ENCODE data around the gene CLEC3A.
"Not testable (repeated sequence)": the region's sequence is repeated elsewhere in the genome, so short reads cannot be mapped to it uniquely, and the experiment has no call there.

CLEC3A gene

GRCh38 chr16:78022347-78023060 lies at the start of gene CLEC3A:
TSS of gene CLEC3A (plus strand) at chr16:78022548. CDS start at chr16:78022627, 79 bp downstream.
- no peak for DNase-seq

GRCh38 chr16:77974883-77975282 lies 47.5 kb upstream of the CLEC3A start:
- no peak for DNase-seq

- DNase-seq, result no peak
Measured at GRCh38 chr16:77975942-77976341, 46.4 kb upstream of the CLEC3A start.

- DNase-seq, result no peak
Measured at GRCh38 chr16:77977339-77977738, 45.0 kb upstream of the CLEC3A start.

DNA sequence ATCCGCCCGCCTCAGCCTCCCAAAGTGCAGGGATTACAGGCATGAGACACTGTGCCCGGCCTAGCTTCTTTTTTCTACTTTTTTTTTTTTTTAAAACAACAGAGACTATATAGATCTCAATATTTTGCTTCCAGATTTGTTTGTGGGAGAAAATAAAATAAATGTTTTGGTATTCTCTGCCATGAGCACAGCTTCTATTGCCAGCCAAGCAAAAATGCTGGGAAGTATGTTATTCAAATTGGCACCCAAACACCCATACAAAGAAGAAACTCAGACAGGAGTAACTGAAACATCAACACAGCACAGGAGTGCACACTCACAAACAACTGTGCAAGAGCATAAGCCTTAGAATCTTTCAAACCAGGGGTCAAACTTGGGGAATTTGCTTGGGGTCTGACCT lies 37.2 kb upstream of the CLEC3A start:
- DNase-seq, result no peak

- DNase-seq, result no peak
Measured at GRCh38 chr16:77986011-77986740, 36.2 kb upstream of the CLEC3A start.

DNA sequence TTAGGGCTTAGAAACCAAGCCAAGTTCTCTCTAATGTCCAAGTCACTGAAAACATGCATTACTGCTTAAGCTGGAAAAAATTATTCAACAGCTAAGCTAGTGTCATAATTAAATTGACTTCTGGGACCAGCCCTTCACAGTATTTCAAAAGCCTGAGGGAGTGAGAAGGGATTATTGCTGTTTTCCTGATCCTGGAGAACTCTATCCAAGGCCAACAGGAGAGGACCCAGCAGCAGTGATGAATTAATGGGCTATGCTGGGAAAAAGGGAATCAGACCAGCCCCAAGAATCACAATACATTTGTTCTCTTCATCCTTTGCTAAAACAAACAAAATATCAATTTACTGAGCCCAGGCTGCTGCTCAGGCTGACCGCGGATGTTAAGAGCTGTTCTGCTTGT lies 34.5 kb upstream of the CLEC3A start:
- no peak for DNase-seq

GRCh38 chr16:77989846-77990245 lies 32.5 kb upstream of the CLEC3A start:
- DNase-seq, result no peak

GRCh38 chr16:77991701-77992100 lies 30.6 kb upstream of the CLEC3A start:
- no peak for DNase-seq

GRCh38 chr16:77992381-77992780 lies 30.0 kb upstream of the CLEC3A start:
- not testable (repeated sequence) for DNase-seq

GRCh38 chr16:77993111-77993985 lies 29.0 kb upstream of the CLEC3A start:
- no peak for DNase-seq

DNA sequence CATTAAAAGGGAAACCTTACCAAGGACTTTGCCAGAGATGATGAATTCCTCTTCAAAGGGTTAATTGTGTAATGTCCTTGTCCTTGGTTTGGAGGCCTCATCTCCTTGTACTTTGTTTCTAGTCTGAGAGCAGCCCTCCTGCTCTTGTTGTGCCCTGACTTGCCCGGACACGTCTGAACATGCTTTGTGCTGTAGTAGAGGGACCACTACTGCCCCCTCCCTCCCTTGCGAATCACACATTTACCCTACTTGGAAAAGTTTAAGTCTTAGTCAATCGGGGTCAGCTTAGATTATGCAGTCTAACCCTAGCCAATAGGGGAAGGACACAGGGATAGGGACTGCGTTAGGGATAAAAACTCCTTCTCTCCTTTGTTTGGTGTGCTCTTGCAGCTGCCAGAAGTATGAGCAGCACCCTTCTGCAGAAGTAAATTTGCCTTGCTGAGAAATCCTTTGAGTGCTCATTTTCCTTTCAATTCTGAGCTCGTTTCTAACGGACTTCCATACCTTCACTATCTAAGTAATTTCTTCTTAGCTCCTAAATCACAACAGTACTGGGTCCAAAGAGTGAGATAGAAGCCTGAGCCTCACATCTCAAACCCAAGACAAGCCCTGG lies 26.4 kb upstream of the CLEC3A start:
- no peak for DNase-seq

GRCh38 chr16:77998350-77999023 lies 23.9 kb upstream of the CLEC3A start:
- DNase-seq, result no peak

GRCh38 chr16:78001451-78002025 lies 20.8 kb upstream of the CLEC3A start:
- no peak for DNase-seq

GRCh38 chr16:78002915-78003538 lies 19.3 kb upstream of the CLEC3A start:
- DNase-seq, result peak; percentile 48 to 55

DNA sequence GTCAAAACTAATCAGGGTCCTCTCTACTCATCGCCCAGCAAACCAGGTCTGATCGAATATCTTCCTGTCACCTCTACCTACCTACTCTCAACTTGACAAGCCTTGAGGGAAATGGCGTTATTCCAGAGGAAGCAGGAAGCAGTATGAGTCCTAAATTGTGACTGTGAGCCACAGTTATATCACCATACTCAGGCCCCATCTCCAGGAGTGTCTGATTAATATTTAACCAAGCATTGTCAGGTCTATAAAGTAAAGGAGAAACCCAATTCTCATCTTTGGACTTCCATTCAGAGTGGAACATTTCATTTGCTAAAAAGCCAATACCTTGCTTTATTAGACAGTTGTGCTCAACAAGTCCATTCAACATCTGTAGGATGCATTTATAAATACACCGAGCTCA lies 17.8 kb upstream of the CLEC3A start:
- DNase-seq, result no peak

- no peak for DNase-seq
Measured at GRCh38 chr16:78005881-78006280, 16.5 kb upstream of the CLEC3A start.

GRCh38 chr16:78007121-78007520 lies 15.2 kb upstream of the CLEC3A start:
- no peak for DNase-seq

- no peak for DNase-seq
Measured at GRCh38 chr16:78024159-78024558, 1.8 kb downstream of the CLEC3A start.

- DNase-seq, result no peak
Measured at GRCh38 chr16:78025631-78026030, 3.3 kb downstream of the CLEC3A start.

DNA sequence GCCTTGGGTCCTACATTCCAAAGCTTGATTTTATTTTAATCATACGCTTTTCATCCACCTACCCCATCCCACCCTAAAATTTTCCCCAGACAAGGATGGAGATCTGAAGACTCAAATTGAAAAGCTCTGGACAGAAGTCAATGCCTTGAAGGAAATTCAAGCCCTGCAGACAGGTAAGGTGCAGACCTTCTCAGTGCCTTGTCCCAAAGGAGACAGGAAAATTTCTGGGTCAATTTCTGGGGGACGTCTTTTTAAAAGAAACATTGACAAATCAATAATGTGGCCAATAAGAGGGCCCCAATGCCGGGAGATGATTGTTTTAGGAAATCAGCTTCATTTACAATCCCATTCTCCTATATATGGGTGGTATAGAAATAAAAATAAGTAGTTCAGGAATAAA lies 5.7 kb downstream of the CLEC3A start:
- DNase-seq, result no peak

DNA sequence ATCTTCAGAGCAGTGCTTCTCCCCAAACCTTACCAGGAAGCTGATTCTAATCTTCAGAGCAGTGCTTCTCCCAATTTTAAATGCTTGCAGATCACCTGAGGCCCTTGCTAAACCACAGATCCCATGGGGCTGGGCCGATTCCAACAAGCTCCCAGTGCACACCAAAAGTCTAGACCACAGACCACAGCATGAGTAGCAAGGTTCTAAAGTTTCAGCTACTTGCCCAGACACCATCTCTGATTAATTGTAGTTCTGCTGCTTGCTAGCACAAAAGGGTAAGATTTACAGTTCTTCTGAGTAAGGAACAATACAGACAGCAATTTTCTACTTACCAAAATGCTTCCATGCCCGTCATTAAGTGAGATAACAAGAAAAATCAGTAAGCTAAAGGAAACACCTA lies 12.2 kb downstream of the CLEC3A start:
- no peak for DNase-seq

All from stimulated activated CD4-positive, alpha-beta T cell treated with anti-CD3 and anti-CD28 coated beads, Interleukin-4, amount 100 ng/mL, for 4 hours (primary cell).